GM11168 (cell line): ENCODE data around the gene BICC1.

ENCODE experiments used
- in situ Hi-C: fragments of 300-500 bp; cut with MboI; formaldehyde crosslinking; loops from one replicate; pipeline ENCODE4 v1.12.0; 2022; ENCODE audit warnings: low sequenced_read_pairs; ENCODE audit not compliant: unreplicated experiment

BICC1 gene

DNA sequence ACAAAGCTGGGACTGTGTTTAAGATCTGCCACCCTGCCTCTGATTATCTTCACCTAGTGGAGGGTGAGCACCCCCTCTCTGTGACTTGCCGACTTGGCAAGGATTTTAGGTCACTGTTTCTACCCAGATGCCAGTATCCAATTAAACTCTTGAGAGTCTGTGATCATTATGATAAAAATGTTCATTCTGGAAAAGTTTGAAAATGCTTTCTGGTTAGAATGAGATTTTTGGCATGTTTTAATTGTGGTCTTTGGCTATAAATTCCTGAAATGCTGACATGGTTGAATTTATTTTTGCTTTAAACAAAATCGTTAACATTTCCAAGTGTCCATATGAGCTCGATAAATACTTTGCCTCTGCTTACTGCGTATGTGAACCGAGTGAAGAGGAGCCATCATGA lies 221.4 kb downstream of the BICC1 start:
- in situ Hi-C loops = no loop called here

DNA sequence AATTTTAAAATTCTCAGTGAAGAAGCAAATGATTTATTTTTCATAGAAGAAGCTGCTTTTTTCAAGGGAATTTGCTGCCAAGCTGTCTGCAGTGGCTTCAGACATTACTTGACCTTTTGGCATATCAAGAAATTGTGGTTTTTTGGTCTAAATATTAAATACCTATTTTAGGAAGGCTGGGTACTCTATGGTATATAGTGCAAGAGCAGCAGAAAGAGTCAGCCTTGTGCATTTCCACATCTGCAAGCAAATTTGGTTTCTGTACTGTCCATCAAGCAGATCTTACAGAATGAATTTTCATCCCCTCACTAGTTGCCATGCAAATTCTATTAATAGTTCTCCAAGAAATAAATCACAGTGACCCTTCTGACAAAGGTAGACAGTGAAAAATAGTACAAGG lies 222.0 kb downstream of the BICC1 start:
- in situ Hi-C loops = no loop called here

DNA sequence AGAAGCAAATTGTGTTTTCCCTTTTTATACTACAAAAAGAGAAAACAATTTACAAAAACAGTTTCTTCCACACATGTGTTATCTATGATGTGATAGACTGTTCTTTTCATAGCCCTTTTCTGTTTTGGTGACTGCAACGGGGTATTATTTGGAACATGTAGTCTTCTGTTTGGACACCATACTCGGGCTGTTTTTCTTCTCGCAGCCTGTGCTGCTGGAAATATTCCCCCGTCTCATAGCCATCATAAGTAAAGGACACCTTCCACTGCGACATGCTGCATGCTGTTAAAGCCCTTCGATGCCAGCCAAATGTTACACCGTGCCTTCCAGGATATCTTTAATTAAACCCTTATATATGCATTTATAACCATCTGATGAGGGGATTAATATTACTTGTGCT lies 222.4 kb downstream of the BICC1 start:
- in situ Hi-C loops = no loop called here

DNA sequence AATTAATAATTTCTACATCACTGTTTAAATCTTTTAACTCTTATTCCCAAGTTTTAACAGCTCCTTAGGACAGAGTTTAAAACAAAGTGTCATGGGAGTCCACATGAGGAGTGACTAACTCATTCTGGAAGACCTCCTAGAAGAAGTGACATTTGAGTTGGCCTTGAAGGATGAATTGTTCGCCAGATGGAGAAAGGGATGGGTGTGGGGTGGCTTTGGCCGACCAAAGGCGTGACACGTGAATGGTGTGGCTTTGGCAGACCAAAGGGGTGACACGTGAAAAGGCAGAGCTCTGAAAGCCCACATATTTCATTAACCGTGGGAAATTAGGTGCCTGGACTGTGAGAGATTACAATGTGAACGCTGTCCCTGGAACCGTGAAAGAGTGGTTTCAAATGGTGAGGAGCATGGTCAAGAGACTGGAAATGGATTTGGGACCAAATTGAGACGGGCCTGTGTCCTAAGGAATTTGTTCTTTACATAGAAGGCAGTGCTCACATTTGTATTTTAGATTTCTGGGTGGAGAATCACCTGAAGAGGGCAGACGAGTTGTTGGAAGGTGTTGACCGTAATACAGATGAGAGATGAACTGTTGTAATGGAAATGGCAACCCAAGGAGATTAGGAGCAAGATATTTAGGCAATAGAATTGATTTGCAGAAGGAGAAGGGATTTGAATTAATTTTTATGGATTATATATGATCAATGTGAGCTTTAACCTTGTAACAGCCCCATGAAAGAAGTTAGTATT lies 228.1 kb downstream of the BICC1 start:
- in situ Hi-C loops = no loop called here

DNA sequence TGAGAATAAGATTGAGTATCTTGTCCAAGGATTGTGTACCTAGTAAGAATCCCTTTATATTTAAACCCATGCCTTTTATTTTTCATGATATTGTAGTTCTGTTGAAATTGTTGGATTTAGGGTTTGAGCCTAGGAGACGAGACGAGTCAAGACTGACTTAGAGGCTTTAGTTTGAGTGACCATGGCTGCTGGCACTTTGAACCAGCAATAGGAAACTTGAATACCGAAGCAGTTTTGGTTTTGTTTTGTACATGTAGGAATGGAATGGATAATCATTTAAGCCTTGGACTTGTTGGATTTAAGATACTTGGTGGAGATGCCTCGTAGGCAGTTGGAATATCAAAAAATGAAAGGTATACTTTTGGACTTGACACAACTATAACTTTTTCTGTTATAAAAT lies 229.0 kb downstream of the BICC1 start:
- in situ Hi-C loops = no loop called here

DNA sequence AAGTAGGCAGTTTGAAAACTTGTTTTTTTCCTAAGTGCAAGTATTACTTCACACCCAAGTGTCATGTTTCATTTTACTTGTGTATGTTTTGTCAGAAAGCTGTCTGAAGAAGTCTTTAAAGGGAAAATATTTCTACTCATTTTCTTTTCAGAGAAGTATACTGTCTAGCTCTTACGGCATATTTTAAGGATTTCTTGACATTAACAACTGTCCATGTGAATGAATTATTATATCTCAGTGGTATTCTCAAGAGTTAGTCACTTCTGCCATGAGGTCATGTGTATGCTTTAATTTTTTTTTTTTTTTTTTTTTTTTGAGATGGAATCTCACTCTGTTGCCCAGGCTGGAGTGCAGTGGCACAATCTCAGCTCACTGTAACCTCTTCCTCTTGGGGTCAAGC lies 229.5 kb downstream of the BICC1 start:
- in situ Hi-C loops = no loop called here

DNA sequence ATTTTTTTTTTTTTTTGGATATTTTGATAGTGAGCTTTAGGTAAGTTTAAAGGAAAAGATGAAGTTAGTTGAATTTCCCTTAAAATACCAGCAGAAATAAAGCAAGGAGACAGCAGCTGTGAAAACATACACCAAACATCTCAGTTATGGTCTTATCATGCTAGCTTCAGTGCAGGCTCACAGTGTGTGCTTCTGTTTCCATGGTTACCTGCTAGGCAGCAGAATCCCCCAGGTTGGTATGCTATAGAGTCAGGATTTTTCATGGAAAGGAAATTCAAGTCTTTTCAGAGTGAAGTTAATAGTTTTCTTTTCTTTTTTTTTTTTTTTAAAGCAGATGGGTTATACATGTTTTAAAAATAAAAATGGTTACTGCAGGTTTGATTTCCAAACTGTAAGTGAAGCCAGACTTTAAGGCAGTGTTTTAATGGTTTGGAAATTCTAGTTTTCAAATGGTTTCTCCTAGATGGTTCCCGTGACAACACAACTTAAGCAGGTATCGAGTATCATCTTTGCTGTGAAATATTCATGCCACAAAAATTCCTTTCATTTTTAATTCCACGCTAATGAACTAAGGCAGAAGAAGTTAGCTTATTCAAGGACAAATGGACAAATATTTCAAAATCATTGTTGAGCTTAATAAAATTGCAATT lies 230.9 kb downstream of the BICC1 start:
- in situ Hi-C loops = no loop called here

DNA sequence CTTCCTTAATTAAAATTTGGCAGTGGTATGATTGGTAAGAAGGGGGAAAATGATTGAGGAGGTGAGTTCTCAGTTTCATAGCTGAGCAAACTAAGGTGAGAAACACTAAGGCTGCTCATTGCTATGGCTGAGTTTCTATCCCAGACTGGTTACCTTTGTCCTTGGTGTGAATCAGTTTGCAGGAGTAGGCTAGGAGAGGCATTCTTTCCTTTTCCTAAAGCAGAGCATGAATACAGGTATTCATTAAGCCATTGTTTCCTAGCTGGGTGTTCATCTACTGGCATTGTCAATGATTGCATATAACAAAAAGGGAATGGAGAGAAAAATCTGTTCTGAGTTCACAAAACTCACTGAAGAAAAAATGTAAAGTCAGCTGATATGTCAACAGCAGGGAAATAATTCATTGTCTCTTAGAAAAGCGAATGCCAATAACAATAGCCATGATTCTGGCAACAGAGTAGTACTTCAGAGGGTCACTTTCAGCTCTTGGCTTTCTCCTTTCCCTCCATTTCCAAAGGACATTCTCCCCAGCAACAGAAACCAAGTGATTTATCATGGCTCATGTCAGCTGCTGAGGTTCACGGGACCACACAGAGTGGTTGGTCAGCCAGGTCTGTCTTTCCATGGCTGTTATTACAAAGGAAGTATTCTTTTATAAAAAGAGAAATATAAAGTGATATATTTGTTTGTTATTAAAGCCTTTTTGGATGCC lies 234.0 kb downstream of the BICC1 start:
- in situ Hi-C loops = no loop called here

DNA sequence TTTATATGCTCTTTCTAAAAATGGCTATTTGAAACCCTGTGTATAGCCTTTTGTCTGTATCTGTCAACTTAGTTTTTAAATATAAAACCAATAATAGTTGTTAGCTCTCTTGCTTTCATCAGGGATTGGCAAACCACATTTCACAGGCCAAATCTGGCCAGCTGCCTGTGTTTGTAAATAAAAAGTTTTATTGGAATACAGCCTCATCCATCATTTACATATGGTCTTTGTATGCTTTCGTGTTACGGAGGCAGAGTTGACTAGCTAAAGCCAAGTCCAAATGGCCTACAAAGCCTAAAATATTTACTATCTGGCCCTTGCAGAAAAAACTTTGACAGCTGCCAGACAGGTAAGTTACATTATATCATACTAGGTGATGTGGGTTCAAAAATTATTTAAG lies 235.0 kb downstream of the BICC1 start:
- in situ Hi-C loops = no loop called here

DNA sequence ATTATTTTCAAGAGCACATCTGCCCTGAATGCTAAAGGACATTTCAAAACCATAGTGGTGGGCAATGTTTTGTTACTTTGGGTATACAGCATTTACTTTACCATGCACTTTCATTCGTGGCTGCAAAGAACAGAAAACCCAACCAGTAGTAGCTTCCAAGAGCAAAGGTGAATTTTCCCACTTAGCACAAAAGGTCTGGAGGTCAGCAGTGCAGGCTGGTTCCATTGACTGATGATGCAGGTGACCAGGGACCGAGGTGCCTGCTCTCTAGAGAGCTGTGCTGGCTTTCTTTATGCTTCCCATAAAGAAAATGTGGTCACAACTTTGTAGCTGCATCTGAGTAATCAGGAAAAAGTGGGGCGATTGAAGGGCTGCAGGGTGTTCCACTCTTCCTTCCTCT lies 240.0 kb downstream of the BICC1 start:
- in situ Hi-C loops = no loop called here

DNA sequence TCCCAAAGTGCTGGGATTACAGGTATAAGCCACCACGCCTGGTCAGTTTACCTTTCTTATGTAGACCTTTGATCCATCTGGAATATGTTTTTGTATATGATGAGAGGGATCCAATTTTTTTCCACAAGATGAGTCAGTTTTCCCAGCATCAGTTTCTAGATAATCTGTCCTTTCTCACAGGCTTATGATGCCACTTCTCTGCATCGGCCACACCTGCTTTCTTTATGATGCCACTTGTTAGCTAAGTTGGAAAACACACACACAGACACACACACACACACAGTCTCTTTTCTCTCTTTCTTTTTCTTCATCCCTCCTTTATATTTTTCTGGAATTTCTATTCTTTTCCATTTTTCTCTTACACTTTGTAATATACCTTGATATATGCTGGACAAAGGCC lies 240.8 kb downstream of the BICC1 start:
- in situ Hi-C loops = no loop called here

DNA sequence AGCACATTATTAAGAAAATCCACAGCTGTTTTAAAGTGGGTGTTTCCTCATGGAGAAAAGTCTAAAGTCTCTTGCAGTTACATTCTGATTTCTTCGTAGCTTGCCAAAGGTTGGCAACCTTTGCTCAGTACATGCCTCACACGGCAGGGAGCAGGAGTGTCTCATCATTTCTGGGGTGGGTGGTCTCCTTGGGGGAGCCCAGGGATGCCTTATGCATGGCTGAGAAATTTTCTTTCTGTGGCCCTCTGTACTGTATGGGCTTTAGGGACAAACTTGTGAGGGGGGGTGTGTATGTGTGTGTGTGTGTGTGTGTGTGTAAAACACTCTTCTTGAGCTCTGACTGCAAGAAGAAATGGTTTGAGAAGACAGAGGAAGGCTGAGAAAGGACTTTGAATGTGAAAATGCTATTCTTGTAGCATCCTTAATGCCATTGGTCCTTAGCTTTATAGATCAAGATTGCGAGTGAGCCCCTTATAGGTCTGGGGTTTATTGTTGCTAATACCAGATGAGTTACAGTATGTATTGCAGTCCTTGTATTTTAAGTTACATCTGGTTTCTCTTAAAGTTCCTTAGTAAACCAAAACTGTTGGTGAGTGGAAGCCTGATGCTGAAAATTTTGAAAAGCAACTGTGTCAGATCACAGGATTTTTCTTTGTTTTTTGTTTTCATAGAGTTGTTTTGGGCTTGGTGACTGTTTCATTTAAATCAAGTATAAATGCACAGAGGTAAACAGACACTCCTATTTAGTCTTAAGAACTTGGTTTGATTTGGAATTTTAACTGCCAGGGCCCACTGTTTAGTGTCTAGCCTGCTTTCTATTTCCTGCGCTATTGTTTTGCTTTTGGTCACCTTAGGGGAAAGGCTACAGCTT lies 242.0 kb downstream of the BICC1 start:
- in situ Hi-C loops = no loop called here

DNA sequence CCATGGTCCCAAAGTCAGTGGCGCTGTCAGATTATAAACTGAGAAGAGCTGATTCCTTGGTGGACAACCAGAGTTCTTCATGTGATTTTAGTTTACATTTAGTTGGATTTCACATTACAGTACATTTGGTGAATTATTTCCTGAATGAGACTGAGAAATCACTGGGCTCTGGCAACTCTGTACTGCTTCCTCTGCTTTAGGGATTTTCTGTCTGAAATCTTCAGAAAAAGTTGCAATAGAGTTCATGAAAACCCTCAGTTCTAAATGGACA lies 242.6 kb downstream of the BICC1 start:
- in situ Hi-C loops = no loop called here

DNA sequence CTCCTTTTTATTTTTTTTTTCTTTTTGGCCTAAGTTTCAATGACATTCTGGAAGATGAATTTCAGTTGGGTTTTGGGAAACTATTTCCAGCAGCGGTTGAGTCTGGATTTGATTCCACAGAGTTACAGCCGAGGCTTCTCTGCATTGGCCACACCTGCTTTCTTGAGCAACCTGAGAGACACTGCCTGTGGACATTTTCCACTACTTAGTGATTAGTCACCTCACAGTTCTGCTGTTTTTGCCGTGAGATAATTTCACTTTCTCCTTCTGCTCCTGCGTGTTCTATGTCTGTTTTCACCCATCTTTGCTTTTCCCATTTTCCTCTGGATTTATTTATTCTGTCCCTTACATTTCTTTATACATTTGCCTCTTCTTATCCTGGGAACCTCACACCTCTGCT lies 243.0 kb downstream of the BICC1 start:
- in situ Hi-C loops = no loop called here

DNA sequence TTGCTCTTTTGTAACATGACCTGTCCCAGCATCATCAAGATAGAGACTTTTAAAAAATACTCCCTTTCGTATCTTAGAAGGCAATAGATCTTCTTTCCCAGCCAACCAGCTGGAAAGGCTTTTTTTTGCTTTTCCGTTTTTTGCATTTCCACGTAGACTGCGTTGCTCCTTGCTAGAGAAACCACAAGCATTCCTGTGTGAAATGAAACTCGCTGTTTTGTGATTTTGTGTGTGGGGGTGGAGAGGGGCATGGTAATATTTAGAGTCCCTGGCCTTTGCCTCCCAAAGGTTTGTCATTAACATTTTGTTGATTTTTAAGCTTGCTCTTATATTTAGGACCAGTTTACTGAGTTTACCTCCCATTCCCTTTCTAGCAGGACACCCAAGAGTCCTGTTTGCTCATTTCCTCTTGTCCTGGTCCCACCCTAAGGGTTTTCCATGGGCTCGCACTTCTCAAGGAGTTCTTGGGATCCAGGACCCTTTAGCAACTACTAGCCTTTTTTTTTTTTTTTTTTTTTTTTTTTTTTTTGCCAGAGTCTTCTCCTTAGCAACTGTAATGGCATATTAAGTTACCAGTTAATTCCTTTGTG lies 243.6 kb downstream of the BICC1 start:
- in situ Hi-C loops = no loop called here

DNA sequence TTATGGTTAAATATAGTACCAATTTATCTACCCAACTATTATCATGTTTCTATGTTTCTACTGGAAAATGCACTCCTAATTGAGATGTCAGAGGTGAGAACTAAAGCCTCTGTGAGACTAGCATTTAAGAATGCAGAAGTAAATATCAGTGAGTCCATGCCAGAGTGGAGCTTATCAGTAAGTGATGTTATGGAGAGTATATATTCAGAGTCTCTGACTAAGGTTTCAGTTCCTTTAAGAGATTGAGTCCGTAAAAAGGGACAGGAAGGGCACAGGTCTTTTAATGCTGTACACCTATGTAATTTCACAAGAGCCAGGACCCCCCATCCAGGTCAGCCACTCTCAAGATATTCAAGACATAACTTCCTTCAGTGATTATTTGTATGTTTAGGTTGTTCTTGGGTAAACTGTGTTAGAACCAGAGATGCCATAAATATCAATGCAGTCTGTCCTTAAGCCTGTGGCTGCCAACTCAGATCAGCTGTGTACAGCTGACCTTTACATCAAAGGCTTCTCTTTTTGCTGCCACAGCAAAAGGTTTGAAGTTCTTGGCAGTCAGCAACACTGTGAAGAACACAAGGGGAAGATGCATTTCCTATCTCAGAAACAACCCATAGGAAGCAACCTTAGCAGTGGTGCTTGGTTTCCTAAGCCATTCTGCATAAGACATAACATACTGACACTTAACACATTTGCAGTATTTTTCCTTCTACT lies 244.8 kb downstream of the BICC1 start:
- in situ Hi-C loops = no loop called here

DNA sequence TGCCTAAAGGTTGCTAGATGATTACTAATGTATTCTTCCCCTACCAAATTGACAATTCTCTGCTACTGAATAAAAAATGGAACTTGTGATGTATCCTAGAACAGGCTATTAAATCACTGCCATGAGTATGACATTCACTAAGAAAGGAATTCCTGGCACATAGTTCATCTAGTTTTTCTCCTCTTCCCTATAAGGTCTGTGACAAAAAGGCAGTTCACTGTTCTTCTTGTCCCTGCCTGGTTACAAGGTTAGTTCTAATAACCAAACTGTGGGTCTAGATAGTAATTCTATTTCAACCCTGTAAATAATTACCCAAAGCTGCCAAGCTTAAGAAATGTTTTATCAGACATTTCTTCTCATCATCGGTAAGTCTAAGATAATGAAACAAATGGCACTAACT lies 245.6 kb downstream of the BICC1 start:
- in situ Hi-C loops = no loop called here

DNA sequence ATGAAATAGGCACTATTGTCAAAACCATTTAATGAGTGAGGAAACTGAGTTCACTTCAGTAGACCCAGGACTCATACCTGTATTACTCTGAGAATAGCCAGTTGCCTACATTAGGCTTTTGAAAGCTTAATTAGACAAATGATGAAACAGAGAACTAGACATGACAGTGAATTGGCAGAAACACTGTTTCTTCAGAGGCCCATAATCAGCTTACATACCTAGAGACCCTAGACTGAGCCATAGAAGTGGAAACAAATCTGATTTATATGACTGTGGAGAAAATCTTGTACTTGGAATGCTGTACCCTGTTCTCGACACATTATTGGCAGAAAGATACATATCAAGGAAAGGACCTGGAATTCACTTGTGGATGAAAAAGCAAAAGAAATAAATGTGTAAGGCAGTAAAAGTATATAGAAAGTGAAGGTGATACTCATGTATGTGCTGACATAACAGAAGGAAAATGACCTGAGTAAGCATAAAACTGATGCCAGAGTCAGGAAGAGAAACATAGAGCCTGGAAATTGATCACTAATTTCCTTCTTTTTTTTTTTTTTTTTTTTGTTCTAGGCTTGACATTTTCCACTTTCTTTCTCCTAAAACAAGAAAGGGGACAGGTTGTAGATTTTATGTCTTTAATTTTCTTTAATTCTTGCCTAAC lies 251.5 kb downstream of the BICC1 start:
- in situ Hi-C loops = no loop called here

DNA sequence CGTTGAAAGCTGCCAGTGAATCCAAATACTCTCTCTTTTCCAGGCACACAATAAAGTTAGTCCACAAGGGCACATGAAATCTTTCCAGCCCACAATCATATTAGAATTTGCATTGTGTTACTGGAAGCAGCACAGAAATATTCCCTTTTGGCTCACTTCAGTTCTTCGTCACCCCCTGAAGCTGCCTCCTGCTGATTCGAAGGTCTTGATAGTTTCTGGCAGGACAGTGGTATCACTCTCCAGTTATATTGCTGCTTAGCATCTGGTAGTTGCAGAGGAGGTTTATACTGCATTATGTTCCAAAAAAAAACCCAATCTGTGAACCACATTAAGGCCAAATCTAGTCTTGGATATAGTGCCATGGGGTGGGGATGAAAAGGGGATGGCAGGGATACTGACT lies 253.2 kb downstream of the BICC1 start:
- in situ Hi-C loops = no loop called here
